ENCODE results near the gene URI1. TPM values are rescaled to one million over a fixed set of nuclear protein-coding genes. Genes with fewer than 3 reads are reported as not detected.

URI1 gene
- total RNA-seq, 2 donors from 2014 or later = 38.2 to 60.7 TPM

- Histone ChIP-seq H3K36me3 (replicated peaks in 1 of 2; ENCODE audit: insufficient read depth in 1 of 2, low read depth in 2 of 2) (no peaks in the 10 kb centered on the region), H3K4me1 (no peaks in the 10 kb centered on the region), H3K4me3 (no peak overlapping the region), H3K9me3 (no peaks in the 10 kb centered on the region), H3K27ac (no peak overlapping the region), H3K27me3 (no peaks in the 10 kb centered on the region)
- DNase-seq (no peak), ATAC-seq (no peak)
- intact Hi-C loops (cut with DNase I) = no loop called here
- 67 to 73% methylated on average over 6 of the region's 6 CpGs for WGBS, 2 donors
- TF ChIP-seq CTCF (IDR thresholded peaks at IDR 0.05) (no peak), POLR2A (IDR thresholded peaks at IDR 0.05) (no peak)
These were observed 23.1 kb upstream of the URI1 start for GRCh38 chr19:29918891-29919290.

- no peak overlapping the region for H3K27ac ChIP-seq
- no peaks in the 10 kb centered on the region for H3K9me3 ChIP-seq
- no peaks in the 10 kb centered on the region for H3K27me3 ChIP-seq
- TF ChIP-seq POLR2A (IDR thresholded peaks at IDR 0.05) (no peak), CTCF (IDR thresholded peaks at IDR 0.05) (no peak)
- H3K4me1 ChIP-seq = no peaks in the 10 kb centered on the region
- no peak for ATAC-seq
- H3K4me3 ChIP-seq = no peak overlapping the region
- no peak for DNase-seq
- H3K36me3 ChIP-seq (replicated peaks in 1 of 2; ENCODE audit: insufficient read depth in 1 of 2, low read depth in 2 of 2) = no peaks in the 10 kb centered on the region
- intact Hi-C loops (cut with DNase I) = no loop called here
- 89 to 97% methylated on average over 4 of the region's 4 CpGs for WGBS, 2 donors
These were observed 19.1 kb upstream of the URI1 start for GRCh38 chr19:29922972-29923371.

- intact Hi-C loops (cut with DNase I) = no loop called here
- TF ChIP-seq CTCF (IDR thresholded peaks at IDR 0.05) = no peak
- no peak for TF ChIP-seq POLR2A (IDR thresholded peaks at IDR 0.05)
- Histone ChIP-seq H3K36me3 (replicated peaks in 1 of 2; ENCODE audit: insufficient read depth in 1 of 2, low read depth in 2 of 2) (no peaks in the 10 kb centered on the region), H3K27ac (no peak overlapping the region), H3K9me3 (no peaks in the 10 kb centered on the region), H3K27me3 (no peaks in the 10 kb centered on the region), H3K4me1 (no peaks in the 10 kb centered on the region), H3K4me3 (no peak overlapping the region)
- 57 to 62% methylated on average over 4 of the region's 4 CpGs for WGBS, 2 donors
- DNase-seq = no peak
- ATAC-seq = no peak
These were observed 18.4 kb upstream of the URI1 start for GRCh38 chr19:29923653-29924052.

GRCh38 chr19:29926031-29926430 lies 16.0 kb upstream of the URI1 start:
- intact Hi-C loops (cut with DNase I) = no loop called here
- Histone ChIP-seq H3K36me3 (replicated peaks in 1 of 2; ENCODE audit: insufficient read depth in 1 of 2, low read depth in 2 of 2) (no peaks in the 10 kb centered on the region), H3K4me1 (no peaks in the 10 kb centered on the region), H3K27me3 (no peaks in the 10 kb centered on the region), H3K27ac (no peak overlapping the region), H3K4me3 (no peak overlapping the region), H3K9me3 (no peaks in the 10 kb centered on the region)
- WGBS, 2 donors = 39 to 45% methylated on average over 1 of the region's 1 CpG
- TF ChIP-seq CTCF (IDR thresholded peaks at IDR 0.05) (no peak), POLR2A (IDR thresholded peaks at IDR 0.05) (no peak)
- no peak for ATAC-seq
- DNase-seq = no peak

GRCh38 chr19:29926801-29927200 lies 15.2 kb upstream of the URI1 start:
- no peak for ATAC-seq
- H3K36me3 ChIP-seq (replicated peaks in 1 of 2; ENCODE audit: insufficient read depth in 1 of 2, low read depth in 2 of 2) = no peaks in the 10 kb centered on the region
- no peak overlapping the region for H3K27ac ChIP-seq
- H3K9me3 ChIP-seq = no peaks in the 10 kb centered on the region
- WGBS, 2 donors = 61 to 71% methylated on average over 3 to 5 of the region's 5 CpGs
- no peak overlapping the region for H3K4me3 ChIP-seq
- TF ChIP-seq POLR2A (IDR thresholded peaks at IDR 0.05) (no peak), CTCF (IDR thresholded peaks at IDR 0.05) (no peak)
- no peaks in the 10 kb centered on the region for H3K27me3 ChIP-seq
- intact Hi-C loops (cut with DNase I) = no loop called here
- H3K4me1 ChIP-seq = no peaks in the 10 kb centered on the region
- no peak for DNase-seq

All from body of pancreas (tissue), 4 donors.